ENCODE measurements around the gene LPA. TPM values are rescaled to one million over a fixed set of nuclear protein-coding genes. Genes with fewer than 3 reads are reported as not detected.
"Not testable (repeated sequence)": the region's sequence is repeated elsewhere in the genome, so short reads cannot be mapped to it uniquely, and the experiment has no call there.

Gene LPA
- not detected in 2 replicates for total RNA-seq

GRCh38 chr6:160664198-160664597 lies at the start of gene LPA:
Gene LPA (minus strand): TSS chr6:160664275. CDS start chr6:160664214, 61 bp downstream.
- DNase-seq (ENCODE audit: low spot score); H3K36me3 Mint-ChIP-seq (ENCODE audit: low read depth); H3K27me3 Mint-ChIP-seq (ENCODE audit: low read depth); H3K9me3 Mint-ChIP-seq; H3K27ac Mint-ChIP-seq; H3K4me1 Mint-ChIP-seq (ENCODE audit: low read depth); intact Hi-C loops (cut with micrococcal nuclease); H3K4me3 Mint-ChIP-seq (ENCODE audit: low read depth): not testable (repeated sequence)

DNA sequence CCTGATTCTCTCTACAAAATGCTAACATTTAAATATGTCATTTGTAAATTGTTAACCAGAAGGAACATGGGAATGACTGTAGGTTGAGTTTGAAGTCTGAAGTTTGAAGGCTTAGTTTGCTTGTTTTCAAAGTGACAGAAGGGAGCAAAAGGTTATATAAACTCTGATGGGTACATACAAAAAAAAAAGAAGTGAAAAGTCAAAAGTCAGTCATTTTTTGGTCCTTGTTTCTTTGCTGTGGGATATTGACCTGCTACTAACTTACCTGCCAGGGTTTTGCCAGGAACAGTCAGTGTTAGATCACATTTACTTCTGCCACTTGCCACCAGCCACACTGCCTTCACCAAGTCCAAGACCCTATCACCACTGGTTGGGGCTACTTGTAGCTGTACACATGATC lies 44.9 kb upstream of the LPA start:
- intact Hi-C loops (cut with micrococcal nuclease); H3K27ac Mint-ChIP-seq; H3K36me3 Mint-ChIP-seq (ENCODE audit: low read depth); H3K4me3 Mint-ChIP-seq (ENCODE audit: low read depth); H3K4me1 Mint-ChIP-seq (ENCODE audit: low read depth); H3K27me3 Mint-ChIP-seq (ENCODE audit: low read depth); H3K9me3 Mint-ChIP-seq; DNase-seq (ENCODE audit: low spot score): not testable (repeated sequence)

DNA sequence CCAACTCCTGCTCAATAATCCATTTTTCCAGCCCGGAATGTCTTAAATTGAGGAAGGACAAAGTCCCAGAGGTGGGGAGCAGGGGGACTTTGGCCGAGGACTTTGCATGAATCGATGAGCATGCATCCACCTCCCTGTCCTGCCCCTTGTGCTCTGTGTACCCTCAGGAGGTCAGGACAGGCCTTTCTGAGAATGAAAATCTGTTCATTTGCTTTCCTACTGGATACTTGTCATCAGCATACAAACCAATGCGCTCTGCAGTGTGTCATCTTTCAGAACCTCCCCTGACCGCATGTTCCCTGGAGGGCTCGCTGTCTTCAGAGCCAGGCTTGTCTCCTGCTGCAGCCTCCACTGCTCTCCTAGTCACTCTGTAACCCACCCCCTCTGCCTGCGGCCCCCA lies 40.6 kb upstream of the LPA start:
- DNase-seq (ENCODE audit: low spot score); H3K36me3 Mint-ChIP-seq (ENCODE audit: low read depth); H3K9me3 Mint-ChIP-seq; H3K4me1 Mint-ChIP-seq (ENCODE audit: low read depth); H3K27ac Mint-ChIP-seq; intact Hi-C loops (cut with micrococcal nuclease); H3K27me3 Mint-ChIP-seq (ENCODE audit: low read depth); H3K4me3 Mint-ChIP-seq (ENCODE audit: low read depth): not testable (repeated sequence)

DNA sequence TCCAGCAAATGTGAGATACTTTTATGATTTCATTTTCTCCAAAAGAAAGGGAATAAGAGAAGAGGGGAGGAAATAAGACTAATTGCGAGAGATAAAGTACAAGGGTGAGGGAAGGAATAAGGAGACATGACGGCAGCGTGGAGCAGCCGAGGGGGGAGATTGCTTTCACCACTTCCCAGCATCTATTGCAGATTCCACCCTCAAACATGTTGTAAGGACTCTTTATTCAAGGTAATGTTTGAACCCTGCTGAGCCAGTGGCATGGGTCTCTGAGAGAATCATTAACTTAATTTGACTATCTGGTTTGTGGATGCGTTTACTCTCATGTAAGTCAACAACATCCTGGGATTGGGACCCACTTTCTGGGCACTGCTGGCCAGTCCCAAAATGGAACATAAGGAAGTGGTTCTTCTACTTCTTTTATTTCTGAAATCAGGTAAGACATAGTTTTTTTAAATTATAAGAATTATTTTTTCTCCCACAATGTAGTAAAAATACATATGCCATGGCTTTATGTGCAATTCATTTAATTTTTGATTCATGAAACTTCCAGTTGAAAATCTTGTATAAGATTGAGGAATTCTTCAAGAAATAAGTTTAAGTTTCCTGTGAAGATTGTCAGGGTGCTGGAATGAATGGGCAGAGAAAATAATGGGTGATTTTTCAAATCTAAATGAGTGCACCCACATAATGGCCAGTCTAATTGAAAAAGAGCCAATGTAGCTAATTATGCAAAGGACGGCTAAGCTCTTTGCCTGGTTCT lies 38.0 kb upstream of the LPA start, which contains the start of gene PLG:
Gene PLG, plus strand, starts transcription at position 327 of the 763 bp plus-strand sequence. Its CDS starts 61 bp downstream, at position 388.
- H3K27ac Mint-ChIP-seq; H3K27me3 Mint-ChIP-seq (ENCODE audit: low read depth); H3K9me3 Mint-ChIP-seq; H3K36me3 Mint-ChIP-seq (ENCODE audit: low read depth); H3K4me1 Mint-ChIP-seq (ENCODE audit: low read depth); DNase-seq (ENCODE audit: low spot score); intact Hi-C loops (cut with micrococcal nuclease); H3K4me3 Mint-ChIP-seq (ENCODE audit: low read depth): not testable (repeated sequence)

DNA sequence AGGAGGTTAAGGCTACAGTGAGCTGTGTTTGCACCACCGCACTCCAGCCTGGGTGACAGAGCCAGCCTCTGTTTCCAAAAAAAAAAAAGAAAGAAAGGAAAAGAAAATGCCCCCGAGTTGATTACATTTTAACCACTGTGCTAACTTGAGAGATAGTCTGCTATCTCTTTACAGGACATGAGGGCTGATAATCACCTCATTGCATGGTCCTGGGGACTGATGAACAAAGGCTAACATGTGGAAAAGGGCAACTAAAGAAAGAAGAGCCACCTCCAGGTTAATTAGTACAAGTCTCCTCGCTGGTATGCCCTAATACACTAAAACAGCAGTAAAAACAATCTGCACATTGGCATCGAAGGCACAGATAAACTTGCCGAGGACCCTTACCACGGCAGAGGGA lies 33.8 kb upstream of the LPA start:
- Mint-ChIP-seq H3K27me3 (ENCODE audit: low read depth) (no peaks in the 10 kb centered on the region), H3K36me3 (ENCODE audit: low read depth) (no peaks in the 10 kb centered on the region)

DNA sequence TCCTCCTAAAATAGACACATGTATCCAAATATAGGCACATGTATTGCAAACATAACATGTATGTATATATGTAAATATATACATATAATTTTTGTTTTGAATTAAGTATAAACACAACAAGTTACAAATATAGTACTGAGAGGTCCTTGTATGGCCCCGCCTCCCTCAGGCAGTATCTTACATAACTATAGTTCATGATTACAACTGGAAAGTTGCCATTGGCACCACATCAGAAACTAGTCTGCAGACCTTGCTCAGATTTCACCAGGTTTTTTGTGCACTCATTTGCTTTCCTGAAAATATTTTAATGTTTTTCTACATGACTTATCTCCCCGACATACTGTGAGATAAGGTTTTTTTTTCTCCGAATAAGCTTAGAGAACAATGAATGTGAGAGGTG lies 32.8 kb upstream of the LPA start:
- H3K27me3 Mint-ChIP-seq (ENCODE audit: low read depth); H3K4me3 Mint-ChIP-seq (ENCODE audit: low read depth): not testable (repeated sequence)

More for the DNA sequence above, 33.8 kb upstream of the LPA start:
- intact Hi-C loops (cut with micrococcal nuclease) = no loop called here
- Mint-ChIP-seq H3K9me3 (no peaks in the 10 kb centered on the region), H3K4me1 (ENCODE audit: low read depth) (no peaks in the 10 kb centered on the region), H3K4me3 (ENCODE audit: low read depth) (no peak overlapping the region), H3K27ac (no peak overlapping the region)
- DNase-seq (ENCODE audit: low spot score) = no peak

GRCh38 chr6:160695622-160696021 lies 31.5 kb upstream of the LPA start:
- H3K4me1 Mint-ChIP-seq (ENCODE audit: low read depth); intact Hi-C loops (cut with micrococcal nuclease); H3K9me3 Mint-ChIP-seq; H3K27me3 Mint-ChIP-seq (ENCODE audit: low read depth); H3K4me3 Mint-ChIP-seq (ENCODE audit: low read depth); H3K27ac Mint-ChIP-seq; H3K36me3 Mint-ChIP-seq (ENCODE audit: low read depth); DNase-seq (ENCODE audit: low spot score): not testable (repeated sequence)

More for the DNA sequence above, 32.8 kb upstream of the LPA start:
- H3K4me1 Mint-ChIP-seq (ENCODE audit: low read depth); intact Hi-C loops (cut with micrococcal nuclease); H3K36me3 Mint-ChIP-seq (ENCODE audit: low read depth); DNase-seq (ENCODE audit: low spot score); H3K9me3 Mint-ChIP-seq; H3K27ac Mint-ChIP-seq: not testable (repeated sequence)

GRCh38 chr6:160695025-160695424 lies 30.9 kb upstream of the LPA start:
- H3K9me3 Mint-ChIP-seq; H3K4me1 Mint-ChIP-seq (ENCODE audit: low read depth); DNase-seq (ENCODE audit: low spot score); H3K27me3 Mint-ChIP-seq (ENCODE audit: low read depth); intact Hi-C loops (cut with micrococcal nuclease); H3K36me3 Mint-ChIP-seq (ENCODE audit: low read depth); H3K27ac Mint-ChIP-seq; H3K4me3 Mint-ChIP-seq (ENCODE audit: low read depth): not testable (repeated sequence)

GRCh38 chr6:160692369-160692959 lies 28.4 kb upstream of the LPA start:
- Mint-ChIP-seq H3K4me3 (ENCODE audit: low read depth) (no peak overlapping the region), H3K27me3 (ENCODE audit: low read depth) (no peaks in the 10 kb centered on the region), H3K27ac (no peak overlapping the region), H3K36me3 (ENCODE audit: low read depth) (no peaks in the 10 kb centered on the region), H3K4me1 (ENCODE audit: low read depth) (no peaks in the 10 kb centered on the region), H3K9me3 (no peaks in the 10 kb centered on the region)
- intact Hi-C loops (cut with micrococcal nuclease) = no loop called here
- DNase-seq (ENCODE audit: low spot score) = no peak

- no peak overlapping the region for H3K27ac Mint-ChIP-seq
- H3K27me3 Mint-ChIP-seq (ENCODE audit: low read depth) = no peaks in the 10 kb centered on the region
- no peak overlapping the region for H3K4me3 Mint-ChIP-seq (ENCODE audit: low read depth)
- no peaks in the 10 kb centered on the region for H3K9me3 Mint-ChIP-seq
- H3K36me3 Mint-ChIP-seq (ENCODE audit: low read depth) = no peaks in the 10 kb centered on the region
- DNase-seq (ENCODE audit: low spot score) = no peak
- H3K4me1 Mint-ChIP-seq (ENCODE audit: low read depth) = no peaks in the 10 kb centered on the region
- intact Hi-C loops (cut with micrococcal nuclease) = no loop called here
Observed at GRCh38 chr6:160691617-160692016, 27.5 kb upstream of the LPA start.

GRCh38 chr6:160690458-160690857 lies 26.4 kb upstream of the LPA start:
- intact Hi-C loops (cut with micrococcal nuclease) = no loop called here
- H3K27me3 Mint-ChIP-seq (ENCODE audit: low read depth) = no peaks in the 10 kb centered on the region
- DNase-seq (ENCODE audit: low spot score) = no peak
- no peaks in the 10 kb centered on the region for H3K36me3 Mint-ChIP-seq (ENCODE audit: low read depth)
- H3K27ac Mint-ChIP-seq = no peak overlapping the region
- no peaks in the 10 kb centered on the region for H3K4me1 Mint-ChIP-seq (ENCODE audit: low read depth)
- H3K4me3 Mint-ChIP-seq (ENCODE audit: low read depth) = no peak overlapping the region
- H3K9me3 Mint-ChIP-seq = no peaks in the 10 kb centered on the region

GRCh38 chr6:160685762-160686450 lies 21.8 kb upstream of the LPA start:
- no peaks in the 10 kb centered on the region for H3K9me3 Mint-ChIP-seq
- intact Hi-C loops (cut with micrococcal nuclease) = no loop called here
- no peak for DNase-seq (ENCODE audit: low spot score)
- H3K27ac Mint-ChIP-seq = no peak overlapping the region
- no peak overlapping the region for H3K4me3 Mint-ChIP-seq (ENCODE audit: low read depth)
- H3K4me1 Mint-ChIP-seq (ENCODE audit: low read depth) = no peaks in the 10 kb centered on the region
- H3K36me3 Mint-ChIP-seq (ENCODE audit: low read depth) = no peaks in the 10 kb centered on the region
- no peaks in the 10 kb centered on the region for H3K27me3 Mint-ChIP-seq (ENCODE audit: low read depth)

GRCh38 chr6:160685101-160685761 lies 21.2 kb upstream of the LPA start:
- intact Hi-C loops (cut with micrococcal nuclease); H3K27me3 Mint-ChIP-seq (ENCODE audit: low read depth); H3K27ac Mint-ChIP-seq; DNase-seq (ENCODE audit: low spot score); H3K9me3 Mint-ChIP-seq; H3K4me3 Mint-ChIP-seq (ENCODE audit: low read depth); H3K36me3 Mint-ChIP-seq (ENCODE audit: low read depth); H3K4me1 Mint-ChIP-seq (ENCODE audit: low read depth): not testable (repeated sequence)

All from activated T-helper 2 cell treated with anti-CD3 and anti-CD28 coated beads, Interferon-gamma antibody, Interleukin-2, Interleukin-4, amounts not matched to agents 10 μg/mL and 5 μg/mL and 100 μg/mL, durations not matched to agents 14 hours and 24 hours and 36 hours (primary cell).